GM21786 (cell line): ENCODE results near the gene UBE2N.

ENCODE experiments used
- ATAC-seq: cut with Tn5 transposase; IDR thresholded peaks from one replicate; pipeline ENCODE4 v1.9.1; 2021; ENCODE audit not compliant: unreplicated experiment

UBE2N gene

DNA sequence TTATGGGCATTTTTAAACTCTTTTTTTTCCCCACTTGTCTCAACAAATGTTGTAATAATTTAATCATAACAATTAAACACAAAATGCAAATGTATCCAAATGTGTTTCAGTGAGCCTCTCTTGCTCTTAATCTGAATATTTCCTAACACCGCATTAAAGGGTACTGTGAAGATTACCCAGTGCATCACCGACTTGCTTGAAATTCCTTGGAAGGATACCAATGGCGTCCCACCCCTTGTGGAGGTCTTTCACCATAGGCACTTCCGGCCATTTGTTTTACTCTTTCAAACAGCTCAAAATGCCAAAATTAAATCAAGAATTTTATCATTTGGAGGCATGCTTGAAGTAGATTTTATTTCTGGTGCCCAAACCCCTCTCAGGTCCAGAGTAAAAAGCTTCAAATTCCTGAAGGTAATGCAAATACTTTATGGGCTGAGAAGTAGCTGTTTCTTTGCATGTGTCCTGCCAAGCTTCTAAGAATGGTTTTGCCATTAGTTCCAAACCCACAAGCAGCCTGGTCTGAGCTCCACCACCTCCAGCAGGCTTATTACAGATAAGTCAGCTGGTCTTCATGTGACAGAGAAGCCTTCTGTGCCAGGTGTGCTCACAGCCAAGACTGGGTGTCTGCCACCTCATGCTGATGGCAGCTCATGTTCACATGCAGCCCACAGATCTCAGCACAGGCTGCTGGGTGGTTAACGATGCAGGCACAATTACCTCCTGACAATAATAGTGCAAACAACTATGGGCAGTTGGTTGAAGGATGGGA lies 80.4 kb downstream of the UBE2N start:
- no peak for ATAC-seq

DNA sequence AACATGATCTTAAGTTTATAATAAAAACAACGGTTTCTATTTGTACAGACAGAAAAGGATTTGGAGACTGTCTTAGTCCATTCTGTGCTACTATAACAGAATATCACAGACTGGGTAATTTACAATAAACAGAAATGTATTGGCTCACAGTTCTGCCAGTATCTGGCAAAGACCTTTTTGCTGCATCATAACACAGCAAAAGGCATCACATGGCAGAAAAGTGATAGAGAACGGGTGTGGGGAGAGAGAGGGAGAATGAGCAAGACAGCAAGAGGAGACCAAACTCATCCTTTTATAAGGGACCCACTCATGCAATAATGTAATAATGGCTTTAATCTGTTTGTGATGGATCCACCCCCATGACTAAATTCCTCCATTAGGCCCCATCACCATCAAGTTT lies 81.1 kb downstream of the UBE2N start:
- ATAC-seq = no peak

GRCh38 chr12:93358821-93359220 lies 82.9 kb downstream of the UBE2N start:
- ATAC-seq = no peak

- peak; percentile 86 for ATAC-seq
Observed at GRCh38 chr12:93358058-93358457, 83.7 kb downstream of the UBE2N start.

DNA sequence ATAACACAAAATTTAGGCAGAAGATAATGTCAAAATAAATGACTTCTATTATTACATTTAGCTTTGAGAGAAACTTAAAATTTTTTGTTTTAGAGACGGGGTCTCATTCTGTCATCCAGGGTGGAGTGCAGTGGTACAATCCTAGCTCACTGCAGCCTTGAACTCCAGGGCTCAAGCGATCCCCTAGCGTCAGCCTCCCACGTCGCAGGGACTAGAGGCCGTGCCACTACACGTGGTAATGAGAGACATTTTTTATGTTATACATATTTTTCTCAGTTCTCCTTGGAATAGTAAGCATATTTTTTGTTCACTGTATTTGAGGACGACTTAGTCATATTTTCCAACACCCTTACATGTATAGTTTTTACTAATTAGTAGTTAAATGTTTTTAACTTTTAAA lies 85.5 kb downstream of the UBE2N start:
- no peak for ATAC-seq
